Spleen (tissue), 3 donors: ENCODE data around the gene BRMS1.

Experiments
- POLR2A ChIP-seq, 3 donors: fragments of 450-650 bp; IDR thresholded peaks; one replicate each; pipeline ENCODE4 v1.5.1; 2017; ENCODE audit warnings: antibody characterized with exemption in 3 of 3, mild to moderate bottlenecking in 1 of 3
- POLR2AphosphoS5 ChIP-seq, 3 donors: sonication (generic); formaldehyde crosslinking; IDR thresholded peaks; one replicate each; pipeline ENCODE4 v1.5.1; 2017; ENCODE audit warnings: antibody characterized with exemption in 3 of 3

- TF ChIP-seq POLR2A (IDR thresholded peaks at IDR 0.05) (no peak), POLR2AphosphoS5 (IDR thresholded peaks at IDR 0.05) (no peak)
Measured at GRCh38 chr11:66391322-66391721, 46.4 kb upstream of the BRMS1 start.
